Measurements from ENCODE around the gene CELF3. TPM values are rescaled to one million over a fixed set of nuclear protein-coding genes. Genes with fewer than 3 reads are reported as not detected.

The CELF3 gene
- total RNA-seq, 1 experiment from 2014 or later, result 0.42 TPM

- POLR2A ChIA-PET, result no interaction called here
- H3K27me3 Mint-ChIP-seq (ENCODE audit: low read depth), result no peaks in the 10 kb centered on the region
Measured at GRCh38 chr1:151704246-151704645, 12.4 kb downstream of the CELF3 start.

More at GRCh38 chr1:151704246-151704645, 12.4 kb downstream of the CELF3 start:
- H3K27ac Mint-ChIP-seq, result no peak overlapping the region
- CTCF ChIA-PET, result no interaction called here
- no peaks in the 10 kb centered on the region for H3K4me1 Mint-ChIP-seq
- H3K9me3 Mint-ChIP-seq, result no peaks in the 10 kb centered on the region
- DNase-seq (ENCODE audit: low spot score) (no peak), ATAC-seq (no peak)
- no peak overlapping the region for H3K4me3 Mint-ChIP-seq
- H3K36me3 Mint-ChIP-seq, result peaks cover 16% of the 10 kb centered on the region
- TF ChIP-seq ZNF532 (CRISPR knock-in tag; IDR thresholded peaks at IDR 0.05; ENCODE audit: borderline replicate concordance) (no peak), ATF3 (CRISPR knock-in tag; conservative IDR thresholded peaks at IDR 0.05) (no peak), JAZF1 (CRISPR knock-in tag; IDR thresholded peaks at IDR 0.05) (no peak), ZSCAN18 (CRISPR knock-in tag; IDR thresholded peaks at IDR 0.05) (no peak), AR (CRISPR knock-in tag; IDR thresholded peaks at IDR 0.05) (no peak), NFATC4 (CRISPR knock-in tag; IDR thresholded peaks at IDR 0.05) (no peak), CREB1 (CRISPR knock-in tag; IDR thresholded peaks at IDR 0.05) (no peak), CREM (CRISPR knock-in tag; IDR thresholded peaks at IDR 0.05) (no peak), ZNF281 (CRISPR knock-in tag; IDR thresholded peaks at IDR 0.05) (no peak)
